Hematopoietic multipotent progenitor cell treated with erythropoietin and hydrocortisone succinate and interleukin-3 and kit ligand, for 15 days (in vitro differentiated cells): ENCODE measurements around the gene SRPK3.
"Not testable (repeated sequence)": the region's sequence is repeated elsewhere in the genome, so short reads cannot be mapped to it uniquely, and the experiment has no call there.

ENCODE experiments used
- DNase-seq: peaks from one replicate; pipeline ENCODE4 v3.0.0-alpha.2; 2015; ENCODE audit warnings: low spot score

The SRPK3 gene

GRCh38 chrX:153807976-153808375, 27.1 kb downstream of the SRPK3 start:
- DNase-seq = no peak

DNA sequence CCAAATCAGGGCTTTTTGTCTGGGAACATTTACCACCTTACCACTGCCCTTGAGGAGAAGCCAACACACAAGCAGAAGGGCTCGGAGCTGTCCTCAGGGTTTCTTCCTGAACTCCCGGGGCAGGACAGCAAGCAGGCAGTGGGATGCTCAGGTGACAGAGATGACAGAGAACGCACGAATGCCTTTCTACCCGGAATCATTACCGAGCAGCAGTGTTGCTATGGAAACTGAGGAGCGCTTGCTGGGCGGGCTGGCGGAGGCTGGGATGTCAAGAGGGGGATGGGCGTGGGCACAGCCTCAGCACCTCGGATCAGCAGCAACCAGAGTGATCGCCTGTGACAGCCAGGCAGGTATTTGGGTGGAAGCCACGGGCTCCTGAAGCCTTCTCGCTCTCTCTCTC, 31.4 kb downstream of the SRPK3 start:
- no peak for DNase-seq

GRCh38 chrX:153813161-153813560, 32.3 kb downstream of the SRPK3 start:
- DNase-seq = no peak

DNA sequence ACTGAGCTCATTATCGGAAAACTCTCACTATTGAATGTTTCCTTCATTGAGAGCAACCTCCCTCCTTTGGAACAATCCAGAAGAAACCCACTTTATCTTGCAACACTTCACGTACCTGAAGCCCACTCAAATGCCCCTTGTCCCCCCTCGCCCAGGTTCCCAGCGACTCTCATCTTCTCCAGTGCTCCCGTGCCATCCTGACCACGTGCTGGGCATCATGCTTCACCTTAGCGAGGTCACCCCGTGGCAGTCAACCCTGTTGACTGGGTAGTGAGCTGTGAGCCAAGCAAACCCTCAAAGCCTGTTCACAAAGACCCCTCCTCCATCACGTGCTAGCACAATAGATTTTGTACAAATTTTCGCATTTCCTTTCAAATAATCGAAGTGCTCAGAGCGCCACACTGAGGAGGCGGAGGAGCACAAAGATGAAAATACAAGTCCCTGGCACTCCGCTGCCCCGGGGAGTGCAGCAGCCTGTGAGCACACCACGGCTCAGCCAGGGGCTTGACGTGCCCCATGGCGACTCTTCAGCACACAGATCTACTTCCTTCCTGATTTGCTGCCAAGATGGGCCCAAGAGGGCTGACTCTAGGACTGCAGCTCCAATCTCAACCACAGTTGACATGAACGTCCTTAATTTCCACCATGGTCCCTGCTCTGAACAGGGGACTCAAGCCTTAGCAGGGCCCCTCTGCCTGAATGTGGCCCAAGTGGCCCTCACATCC, 33.9 kb downstream of the SRPK3 start:
- DNase-seq = no peak

DNA sequence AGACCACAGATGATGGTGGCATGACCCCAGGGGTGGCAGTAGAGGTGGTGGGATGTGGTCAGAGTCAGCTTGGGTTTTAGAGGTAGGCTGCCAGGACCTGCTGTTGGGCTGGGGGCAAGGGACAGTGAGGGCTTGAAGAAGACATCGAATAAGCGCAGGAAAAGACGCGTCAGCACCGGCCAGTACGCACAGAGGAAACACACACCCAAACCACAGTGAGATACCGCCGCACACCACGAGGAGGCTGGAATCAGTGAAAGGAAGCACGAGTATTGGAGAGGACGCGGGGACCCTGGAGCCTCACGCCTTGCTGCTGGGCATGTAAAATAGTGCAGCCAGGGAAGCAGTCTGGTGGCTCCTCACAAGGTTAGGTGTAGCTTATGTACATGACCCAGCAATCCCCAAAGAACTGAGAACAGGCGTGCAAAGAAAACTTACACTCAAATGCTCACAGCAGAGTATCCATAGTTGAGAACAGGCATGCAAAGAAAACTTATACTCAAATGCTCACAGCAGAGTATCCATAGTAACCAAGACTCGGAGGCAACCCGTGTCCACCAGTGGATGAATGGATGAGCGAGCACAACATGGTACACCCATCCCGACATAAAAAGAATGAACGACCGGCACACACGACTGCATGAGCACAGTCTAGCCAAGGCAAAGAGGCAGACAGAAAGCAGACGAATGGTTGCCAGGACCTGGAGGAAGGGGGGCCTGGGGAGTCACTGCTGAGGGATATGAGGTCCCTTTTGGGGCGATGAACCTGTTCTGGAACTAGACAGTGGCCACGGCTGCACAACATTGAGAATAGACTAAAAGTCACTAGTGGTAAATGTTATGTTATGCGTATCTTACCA, 36.2 kb downstream of the SRPK3 start:
- DNase-seq = no peak

DNA sequence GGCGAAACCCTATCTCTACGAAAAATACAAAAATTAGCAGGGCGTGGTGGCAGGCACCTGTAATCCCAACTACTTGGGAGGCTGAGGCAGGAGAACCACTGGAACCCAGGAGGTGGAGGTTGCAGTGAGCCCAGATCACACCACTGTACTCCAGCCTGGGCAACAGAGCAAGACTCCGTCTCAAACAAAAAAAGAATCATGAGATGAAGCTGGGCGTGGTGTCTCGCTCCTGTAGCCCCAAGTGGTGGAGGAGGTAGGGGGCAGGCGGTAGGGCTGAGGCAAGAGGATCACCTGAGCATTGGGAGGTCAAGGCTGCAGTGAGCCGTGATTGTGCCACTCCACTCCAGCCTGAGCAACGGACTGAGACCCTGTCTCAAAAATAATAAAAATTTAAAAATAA, 37.2 kb downstream of the SRPK3 start:
- DNase-seq = not testable (repeated sequence)

DNA sequence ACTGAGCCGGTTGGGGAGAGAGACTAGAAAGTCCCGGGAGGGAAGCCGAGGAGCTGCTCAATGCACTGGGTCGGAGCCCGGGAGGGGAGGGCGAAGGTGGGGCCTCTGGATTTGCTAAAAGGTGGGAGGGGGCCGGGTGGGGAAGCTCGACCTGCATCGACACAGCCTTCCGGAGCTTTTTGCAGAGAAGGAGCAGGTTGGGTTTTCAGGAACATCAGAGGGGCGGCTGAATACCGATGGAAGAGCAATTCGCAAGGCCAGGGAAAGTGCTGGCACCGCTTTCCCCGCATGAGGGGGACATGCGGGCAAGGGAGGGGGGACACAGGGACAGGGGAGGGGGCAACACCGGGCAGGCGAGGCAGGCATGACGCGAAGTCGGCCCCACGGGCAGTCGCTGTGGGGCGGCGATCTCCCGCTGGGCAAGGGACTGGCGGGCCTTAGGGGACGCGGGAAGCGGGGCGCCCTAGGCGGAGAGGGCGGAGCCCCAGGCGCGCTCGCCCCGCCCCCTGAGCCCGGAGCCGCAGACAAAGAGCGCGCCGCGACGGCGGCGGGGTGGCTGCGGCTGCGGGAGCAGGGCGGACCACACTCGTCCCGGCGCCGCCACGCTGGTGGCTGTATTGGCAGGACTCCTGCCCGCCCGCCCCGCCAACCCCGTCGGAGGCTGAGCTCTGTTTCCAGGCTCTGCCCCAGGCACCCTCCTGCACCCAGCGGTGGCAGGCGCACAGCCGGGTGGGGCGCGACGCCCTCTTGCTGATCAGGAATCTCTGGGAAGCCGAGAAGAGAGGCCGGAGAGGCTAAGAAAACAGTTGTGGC, 37.9 kb downstream of the SRPK3 start:
- peak; percentile 18 for DNase-seq

GRCh38 chrX:153819384-153820040, 38.7 kb downstream of the SRPK3 start:
- no peak for DNase-seq

DNA sequence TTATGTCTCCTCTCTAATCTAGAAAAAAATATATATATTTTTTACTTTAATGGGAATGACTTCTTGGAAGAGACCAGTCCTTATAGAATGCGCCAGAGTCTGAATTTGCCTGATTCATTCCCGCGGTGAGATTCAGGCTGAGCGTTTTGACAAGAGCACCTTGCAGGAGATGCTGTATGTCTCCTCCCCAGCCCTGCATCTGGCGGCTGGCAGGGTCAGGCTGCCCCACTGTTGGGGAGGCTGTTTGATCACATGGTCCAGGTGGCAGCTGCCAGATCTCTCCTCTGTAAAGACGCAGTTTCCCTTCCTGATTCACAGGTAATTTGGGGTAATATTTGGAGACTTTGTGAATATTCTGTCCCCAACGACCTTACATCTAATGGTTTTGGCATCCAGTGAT, 39.8 kb downstream of the SRPK3 start:
- DNase-seq = no peak

DNA sequence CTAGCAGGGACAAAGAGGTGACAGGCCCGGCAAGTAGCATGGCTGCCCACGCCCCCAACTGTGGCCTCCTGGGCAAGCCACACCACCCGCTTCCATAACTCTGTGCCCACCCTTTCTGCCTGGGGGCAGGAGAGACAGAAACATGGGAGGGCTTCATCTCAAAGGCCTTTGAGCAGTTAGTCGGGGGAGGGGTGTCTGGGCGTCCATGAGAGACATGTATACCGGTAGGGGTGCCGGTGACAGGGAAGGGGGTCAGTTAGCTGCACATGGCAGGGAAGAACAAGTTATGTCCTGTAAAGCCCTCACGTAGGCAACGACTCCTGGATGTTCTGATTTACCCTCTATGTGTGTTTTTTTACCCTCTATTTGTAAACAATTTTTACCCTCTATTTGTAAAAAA, 40.2 kb downstream of the SRPK3 start:
- no peak for DNase-seq

GRCh38 chrX:153824348-153824747, 43.5 kb downstream of the SRPK3 start:
- no peak for DNase-seq

GRCh38 chrX:153825042-153825441, 44.2 kb downstream of the SRPK3 start:
- no peak for DNase-seq

DNA sequence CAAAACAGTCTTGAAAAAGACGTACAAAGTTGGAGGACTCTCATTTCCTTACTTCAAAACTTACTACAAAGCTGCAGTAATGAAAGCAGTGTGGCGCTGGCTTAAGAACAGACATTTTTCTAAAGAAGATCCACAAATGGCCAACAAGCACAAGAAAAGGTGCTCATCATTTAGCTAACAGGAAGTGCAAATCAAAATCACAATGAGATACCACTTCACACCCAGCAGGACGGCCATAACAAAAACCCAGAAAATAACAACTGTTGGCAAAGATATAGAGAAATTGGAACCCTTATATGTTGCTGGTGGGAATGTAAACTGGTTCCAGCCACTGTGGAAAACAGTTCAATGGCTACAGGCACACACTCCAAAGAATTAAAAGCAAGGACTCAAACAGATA, 46.2 kb downstream of the SRPK3 start:
- no peak for DNase-seq

GRCh38 chrX:153827903-153828302, 47.1 kb downstream of the SRPK3 start:
- no peak for DNase-seq

- no peak for DNase-seq
These were observed 47.5 kb downstream of the SRPK3 start for GRCh38 chrX:153828308-153828707.

DNA sequence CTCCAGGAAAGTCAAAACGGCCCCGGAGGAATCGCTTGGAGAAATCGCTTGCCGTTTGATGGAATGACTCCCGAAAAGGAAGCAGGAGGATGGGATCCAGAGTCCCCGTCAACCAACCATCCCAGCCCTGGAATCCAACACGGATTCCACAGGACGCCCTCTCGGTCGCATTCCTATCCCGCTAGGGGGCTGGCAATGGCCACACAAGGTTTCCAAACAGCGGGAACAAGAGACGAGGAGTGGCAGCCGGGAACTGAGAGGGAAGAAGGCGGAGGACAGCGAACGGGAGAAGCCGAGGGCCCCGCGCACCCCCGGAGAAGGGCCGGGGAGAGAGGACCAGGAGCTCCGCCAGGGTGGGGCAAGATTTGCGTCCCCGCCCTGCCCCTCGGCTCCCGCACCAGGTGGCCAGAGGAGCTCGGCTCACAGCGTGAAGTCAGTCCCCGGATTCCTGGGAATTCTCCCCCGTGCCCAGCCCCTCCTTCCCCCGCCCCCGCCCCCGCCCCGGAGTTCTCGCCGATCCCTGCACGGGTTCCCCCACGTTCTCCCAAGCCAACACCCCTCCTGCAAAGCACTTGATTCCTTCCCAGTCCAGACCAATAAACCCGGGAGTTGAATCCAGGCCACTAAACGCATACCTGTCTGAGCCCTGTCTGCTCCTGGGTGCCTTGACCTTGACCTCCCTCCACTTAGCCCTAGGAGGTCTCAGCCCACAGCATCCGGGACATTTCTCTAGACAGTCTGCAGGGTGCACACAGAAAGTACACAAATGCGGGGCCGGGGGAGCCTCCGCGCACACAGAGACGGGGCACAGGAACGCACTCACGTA, 48.1 kb downstream of the SRPK3 start:
- no peak for DNase-seq

GRCh38 chrX:153829549-153829798, 48.6 kb downstream of the SRPK3 start:
- DNase-seq = no peak

GRCh38 chrX:153829799-153830639, 49.2 kb downstream of the SRPK3 start, which contains the start of gene PDZD4:
Gene PDZD4 (minus strand): TSS chrX:153830544. CDS start chrX:153830298, 246 bp downstream.
- no peak for DNase-seq

GRCh38 chrX:153830640-153831428, 50.0 kb downstream of the SRPK3 start:
- no peak for DNase-seq
